Left colon (tissue), 2 donors: Measurements from ENCODE around the gene SLFNL1. TPM values are rescaled to one million over a fixed set of nuclear protein-coding genes. Genes with fewer than 3 reads are reported as not detected.

Experiments used
- ATAC-seq: fragments of 200-7000 bp; cut with Tn5 transposase; one replicate; pipeline ENCODE4 v1.9.1; 2020; ENCODE audit warnings: mild to moderate bottlenecking, moderate library complexity
- DNase-seq, 2 donors: peaks; one replicate each; pipeline ENCODE4 v3.0.0-alpha.2; 2020
- intact Hi-C, 2 donors: fragments of 100-400 bp; cut with DNase I in 1 of 2; cut with micrococcal nuclease in 1 of 2; formaldehyde crosslinking; loops; one replicate each; pipeline versions ENCODE4 v1.11.2 to v1.14.0; 2022; cut with DNase I, micrococcal nuclease
- total RNA-seq, 2 donors: library from RNA; stranded (reverse); fragmentation: NEBNext Ultra II Directional; extraction: Animal tissue kit (Norgen Biotek cat#: 25700); gene quantifications; one replicate each; pipeline ENCODE4 v1.2.1, GENCODE V29; 2021
- donor health status: DM: no; HTN: no; CAD: no.
- donor health status: DM: yes; HTN: yes; CAD: no.

The SLFNL1 gene
- total RNA-seq, 2 donors from 2014 or later, result 0.25 to 0.61 TPM

GRCh38 chr1:41023279-41023990 is 1.9 kb upstream of the SLFNL1 start:
- no peak for DNase-seq
- intact Hi-C loops, result no loop called here
- no peak for ATAC-seq

GRCh38 chr1:41022424-41022823 is 899 bp upstream of the SLFNL1 start:
- DNase-seq, result no peak
- intact Hi-C loops, result no loop called here
- no peak for ATAC-seq

- ATAC-seq (peak; percentile 82), DNase-seq (peak in 1 of 2 donors; percentile 34)
- intact Hi-C loops, result no loop called here
Measured at GRCh38 chr1:41020654-41021053, 871 bp downstream of the SLFNL1 start.

GRCh38 chr1:41020109-41020576 is 1.4 kb downstream of the SLFNL1 start:
- DNase-seq, result no peak
- ATAC-seq, result peak; percentile 11
- intact Hi-C loops, result no loop called here

- intact Hi-C loops, result no loop called here
- no peak for DNase-seq
- ATAC-seq, result no peak
Measured at GRCh38 chr1:41019353-41019745, 2.2 kb downstream of the SLFNL1 start.

GRCh38 chr1:41018018-41018410 is 3.5 kb downstream of the SLFNL1 start:
- no peak for DNase-seq
- ATAC-seq, result no peak
- intact Hi-C loops, result no loop called here

GRCh38 chr1:41017141-41018017 is 4.1 kb downstream of the SLFNL1 start:
- intact Hi-C loops, result no loop called here
- ATAC-seq (no peak), DNase-seq (no peak)

GRCh38 chr1:41015897-41016470 is 5.5 kb downstream of the SLFNL1 start:
- no peak for ATAC-seq
- DNase-seq, result no peak
- intact Hi-C loops, result no loop called here

- intact Hi-C loops, result no loop called here
- ATAC-seq, result no peak
- DNase-seq, result no peak
Measured at GRCh38 chr1:41015281-41015896, 6.1 kb downstream of the SLFNL1 start.

GRCh38 chr1:41014871-41015270 is 6.7 kb downstream of the SLFNL1 start:
- intact Hi-C loops, result no loop called here
- ATAC-seq (no peak), DNase-seq (no peak)

- ATAC-seq, result no peak
- intact Hi-C loops, result no loop called here
- DNase-seq, result no peak
Measured at GRCh38 chr1:41013796-41014195, 7.7 kb downstream of the SLFNL1 start.

GRCh38 chr1:41013024-41013423 is 8.5 kb downstream of the SLFNL1 start:
- no peak for DNase-seq
- intact Hi-C loops, result no loop called here
- ATAC-seq, result peak; percentile 30

- intact Hi-C loops, result no loop called here
- DNase-seq (no peak), ATAC-seq (no peak)
Measured at GRCh38 chr1:41010345-41010744, 11.2 kb downstream of the SLFNL1 start.

GRCh38 chr1:41009466-41009865 is 12.1 kb downstream of the SLFNL1 start:
- DNase-seq (no peak), ATAC-seq (no peak)
- intact Hi-C loops, result no loop called here

GRCh38 chr1:41006942-41007865 is 14.3 kb downstream of the SLFNL1 start:
- intact Hi-C loops, result no loop called here
- DNase-seq (no peak), ATAC-seq (no peak)

GRCh38 chr1:41005876-41006275 is 15.6 kb downstream of the SLFNL1 start:
- intact Hi-C loops, result no loop called here
- ATAC-seq (no peak), DNase-seq (no peak)

GRCh38 chr1:41003640-41004220 is 17.8 kb downstream of the SLFNL1 start:
- DNase-seq (peak; percentile 90 to 92), ATAC-seq (peak; percentile 96)
- intact Hi-C loops, result no loop called here

- DNase-seq, result no peak
- intact Hi-C loops, result no loop called here
- no peak for ATAC-seq
Measured at GRCh38 chr1:41003127-41003639, 18.3 kb downstream of the SLFNL1 start.
